Mesangial cell (primary cell): Measurements from ENCODE around the gene CNOT10. TPM values are rescaled to one million over a fixed set of nuclear protein-coding genes. Genes with fewer than 3 reads are reported as not detected.

ENCODE experiments used
- total RNA-seq: library from RNA; depleted of rRNA; stranded (reverse); fragments of >200 nt; gene quantifications from 2 replicates; pipeline ENCODE4 v1.2.3, GENCODE V29; 2015

Gene CNOT10, protein sequence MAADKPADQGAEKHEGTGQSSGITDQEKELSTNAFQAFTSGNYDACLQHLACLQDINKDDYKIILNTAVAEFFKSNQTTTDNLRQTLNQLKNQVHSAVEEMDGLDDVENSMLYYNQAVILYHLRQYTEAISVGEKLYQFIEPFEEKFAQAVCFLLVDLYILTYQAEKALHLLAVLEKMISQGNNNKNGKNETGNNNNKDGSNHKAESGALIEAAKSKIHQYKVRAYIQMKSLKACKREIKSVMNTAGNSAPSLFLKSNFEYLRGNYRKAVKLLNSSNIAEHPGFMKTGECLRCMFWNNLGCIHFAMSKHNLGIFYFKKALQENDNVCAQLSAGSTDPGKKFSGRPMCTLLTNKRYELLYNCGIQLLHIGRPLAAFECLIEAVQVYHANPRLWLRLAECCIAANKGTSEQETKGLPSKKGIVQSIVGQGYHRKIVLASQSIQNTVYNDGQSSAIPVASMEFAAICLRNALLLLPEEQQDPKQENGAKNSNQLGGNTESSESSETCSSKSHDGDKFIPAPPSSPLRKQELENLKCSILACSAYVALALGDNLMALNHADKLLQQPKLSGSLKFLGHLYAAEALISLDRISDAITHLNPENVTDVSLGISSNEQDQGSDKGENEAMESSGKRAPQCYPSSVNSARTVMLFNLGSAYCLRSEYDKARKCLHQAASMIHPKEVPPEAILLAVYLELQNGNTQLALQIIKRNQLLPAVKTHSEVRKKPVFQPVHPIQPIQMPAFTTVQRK
- total RNA-seq, result 13.1 and 20.9 TPM in 2 replicates

DNA sequence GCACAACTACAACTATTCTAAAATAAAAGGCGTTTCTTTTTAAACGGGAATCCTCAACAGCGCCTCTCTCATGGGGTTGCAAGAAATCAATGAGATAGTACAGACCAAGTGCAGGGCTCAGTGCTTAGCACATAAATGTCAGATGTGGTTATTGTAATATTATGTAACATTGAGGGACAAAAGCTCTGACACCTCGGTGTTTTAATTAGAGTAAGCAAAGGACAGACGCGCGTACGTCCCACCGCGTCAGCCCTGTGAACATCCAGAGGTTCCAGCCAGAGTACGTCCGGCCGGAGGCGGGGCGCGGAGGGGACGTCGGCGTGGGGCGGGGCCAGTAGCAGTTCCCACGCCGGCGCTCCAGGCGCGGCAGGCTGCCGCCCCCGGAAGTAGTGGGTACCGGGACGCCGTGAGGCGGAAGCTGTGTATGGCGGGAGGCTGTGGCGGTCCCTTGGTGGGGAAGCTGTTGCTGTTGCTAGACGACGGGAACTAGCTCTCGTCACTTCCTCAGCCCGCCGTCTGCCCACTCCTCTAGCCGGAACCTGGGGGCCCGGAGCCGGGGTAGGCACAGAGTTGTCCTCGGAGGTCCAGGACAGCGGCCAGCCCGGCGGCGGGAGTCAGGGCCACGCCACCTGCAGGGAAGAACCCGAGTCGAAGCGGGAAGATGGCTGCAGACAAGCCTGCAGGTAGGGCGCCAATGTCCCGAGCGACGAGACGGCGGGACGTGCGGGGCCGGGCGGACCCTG, at the start of gene CNOT10:
Gene CNOT10, plus strand, starts transcription at position 389 of the 743 bp plus-strand sequence. Its CDS starts 273 bp downstream, at position 662.

DNA sequence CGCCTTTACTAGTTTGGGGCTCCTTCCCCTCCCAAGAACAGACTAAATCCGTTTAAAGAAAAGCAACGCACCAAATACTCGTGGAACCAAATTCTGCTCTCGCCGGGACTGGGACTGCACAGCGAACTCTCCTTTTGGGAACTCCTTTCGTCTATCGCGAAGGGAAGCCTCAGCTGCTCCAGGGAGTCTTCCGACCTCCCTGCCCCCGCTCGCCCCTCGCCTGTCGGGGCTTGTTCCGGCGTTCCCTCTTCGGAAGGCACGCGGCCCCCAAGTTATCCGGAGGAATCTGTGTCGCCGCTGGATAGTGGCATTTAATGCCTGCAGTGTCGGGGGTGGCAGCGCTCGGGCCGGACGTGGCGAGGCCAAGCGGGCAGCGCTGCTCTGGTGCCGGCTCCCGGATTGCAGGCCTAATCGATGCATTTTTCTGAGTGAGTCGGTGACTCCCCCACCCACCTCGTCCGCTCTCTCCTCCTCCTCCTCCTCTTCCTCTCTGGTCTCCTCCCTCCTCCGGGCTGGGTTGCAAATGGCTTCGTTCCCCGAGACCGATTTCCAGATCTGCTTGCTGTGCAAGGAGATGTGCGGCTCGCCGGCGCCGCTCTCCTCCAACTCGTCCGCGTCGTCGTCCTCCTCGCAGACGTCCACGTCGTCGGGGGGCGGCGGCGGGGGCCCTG, 132.7 kb downstream of the CNOT10 start, which contains the start of gene TRIM71:
Gene TRIM71, plus strand, starts transcription at position 440 of the 671 bp plus-strand sequence. Its CDS starts 84 bp downstream, at position 524.

Other genes with a start within 250 kb of the CNOT10 start
- 78.6 and 86.2 TPM in 2 replicates for gene CMTM6, start 182.3 kb upstream of the CNOT10 start, total RNA-seq
- gene DYNC1LI1, start 114.3 kb upstream of the CNOT10 start, total RNA-seq, result 22.7 and 27.4 TPM in 2 replicates
- gene TRIM71, start 132.8 kb downstream of the CNOT10 start, total RNA-seq, result 0.33 and 1.0 TPM in 2 replicates